SIG-M5 (cell line): ENCODE data around the gene NPIPB6.
"Not testable (repeated sequence)": the region's sequence is repeated elsewhere in the genome, so short reads cannot be mapped to it uniquely, and the experiment has no call there.

Experiments
- DNase-seq: peaks from one replicate; lab custom pipeline; 2025; lab: John Stamatoyannopoulos, UW

Gene NPIPB6

DNA sequence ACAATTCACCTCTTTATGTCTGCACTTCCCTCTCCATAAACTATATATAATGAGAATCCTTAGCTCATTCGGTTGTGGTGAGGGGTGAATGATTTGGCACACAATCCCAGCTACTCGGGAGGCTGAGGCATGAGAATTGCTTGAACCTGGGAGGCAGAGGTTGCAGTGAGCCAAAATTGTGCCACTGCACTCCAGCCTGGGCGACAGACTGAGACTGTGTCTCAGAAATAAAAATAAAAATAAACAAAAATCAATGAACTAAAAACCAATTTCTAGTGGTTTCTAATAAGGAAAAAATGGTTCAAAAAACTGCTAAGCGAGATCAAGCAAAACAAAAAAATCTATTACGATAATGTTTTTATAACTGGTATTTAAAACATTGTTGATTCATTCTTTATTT, at the start of gene NPIPB6:
Gene NPIPB6 (minus strand): TSS at position 101 of the 400 bp plus-strand sequence. CDS start 686 bp downstream, outside the sequence.
- not testable (repeated sequence) for DNase-seq

DNA sequence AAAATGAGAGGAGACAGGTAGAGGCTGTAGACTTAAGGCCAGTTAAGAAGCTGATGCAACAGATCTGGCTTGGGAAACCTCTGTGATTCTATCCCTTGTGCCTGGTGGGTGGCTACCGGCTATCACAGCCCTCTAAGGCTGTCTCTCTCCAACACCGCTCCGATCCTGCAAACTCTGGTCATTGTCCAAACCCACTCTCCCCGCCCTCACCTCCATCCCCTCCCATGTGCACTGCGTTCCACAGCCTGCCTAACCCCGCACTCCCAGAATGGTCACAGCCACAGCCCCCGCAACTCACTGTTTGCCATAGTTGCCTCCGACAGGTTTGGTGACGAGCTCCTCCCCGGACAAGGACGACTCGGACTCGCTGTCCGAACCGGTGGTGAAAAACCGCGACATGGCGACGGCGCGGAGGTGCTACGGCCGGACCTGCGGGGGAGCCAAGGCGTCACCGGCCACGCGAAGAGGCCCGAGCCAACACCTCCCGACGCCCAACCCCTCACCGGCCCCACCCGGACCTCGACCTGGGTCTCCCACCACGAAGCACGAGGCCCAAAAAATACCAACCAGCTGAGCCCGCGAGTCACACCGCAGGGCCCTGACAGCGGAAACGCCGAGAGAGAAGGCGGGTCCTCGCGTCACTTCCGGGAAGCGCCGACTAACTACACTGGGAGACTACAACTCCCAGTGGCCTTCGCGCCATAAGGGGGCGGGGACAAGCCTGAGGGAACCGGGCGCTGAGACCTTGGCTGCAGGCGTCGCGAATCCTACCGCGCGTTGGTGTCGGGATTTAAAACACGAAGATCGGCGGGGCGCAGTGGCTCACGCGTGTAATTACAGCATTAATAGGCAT, 40.1 kb upstream of the NPIPB6 start, which contains the start of gene EIF3CL:
Gene EIF3CL (minus strand): TSS at position 622 of the 853 bp plus-strand sequence. CDS start 223 bp downstream, at position 399.
- DNase-seq = not testable (repeated sequence)

DNA sequence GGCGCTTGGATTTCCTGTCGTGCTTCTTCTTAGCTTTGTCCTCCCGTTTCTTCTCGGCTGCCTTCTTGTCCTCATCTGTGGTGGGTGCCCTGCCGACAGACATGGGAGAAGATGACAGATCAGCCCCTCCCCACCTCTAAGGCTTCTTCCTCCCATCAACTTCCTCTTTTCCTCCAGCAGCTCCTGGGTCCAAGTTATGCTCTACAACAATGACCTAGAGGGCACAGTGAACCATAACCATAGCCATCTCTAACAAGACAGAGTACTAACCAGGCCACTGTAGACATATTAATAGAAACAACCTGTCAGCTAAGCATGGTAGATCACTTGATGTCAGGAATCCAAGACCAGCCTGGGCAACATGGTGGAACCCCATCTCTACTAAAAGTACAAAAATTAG, 28.7 kb upstream of the NPIPB6 start:
- DNase-seq = not testable (repeated sequence)

DNA sequence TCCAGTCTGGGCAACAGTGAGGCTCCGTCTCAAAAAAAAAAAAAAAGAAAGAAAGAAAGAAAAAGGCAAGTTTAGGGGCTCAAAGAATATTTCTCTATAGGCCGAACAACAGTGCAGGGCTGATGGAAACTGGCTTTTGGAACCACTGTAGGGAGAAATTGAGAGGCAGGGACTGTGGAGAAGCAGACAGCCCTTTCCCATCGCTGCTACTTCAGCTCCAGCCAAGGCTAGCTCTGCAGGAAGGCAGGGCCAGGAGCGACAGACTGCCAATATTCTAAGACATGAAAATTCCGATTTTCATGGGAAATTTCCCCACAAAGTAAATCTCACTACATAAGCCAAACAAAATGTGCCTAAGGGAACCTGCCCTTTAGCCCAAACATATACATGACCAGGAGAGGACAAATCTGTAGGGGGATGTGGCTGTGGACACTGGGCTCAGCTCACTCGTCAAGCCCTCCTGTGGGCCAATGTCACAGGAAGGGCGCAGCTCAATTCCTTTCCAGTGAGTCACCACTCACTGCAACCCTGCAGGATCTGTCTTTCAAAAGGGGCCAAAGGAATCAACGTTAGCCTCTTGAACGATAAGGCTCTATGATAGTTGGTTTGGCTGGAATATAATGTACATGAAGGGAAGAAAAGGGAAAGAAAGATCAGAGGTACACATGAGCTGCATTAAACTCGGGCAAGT, 19.0 kb upstream of the NPIPB6 start:
- DNase-seq = not testable (repeated sequence)

DNA sequence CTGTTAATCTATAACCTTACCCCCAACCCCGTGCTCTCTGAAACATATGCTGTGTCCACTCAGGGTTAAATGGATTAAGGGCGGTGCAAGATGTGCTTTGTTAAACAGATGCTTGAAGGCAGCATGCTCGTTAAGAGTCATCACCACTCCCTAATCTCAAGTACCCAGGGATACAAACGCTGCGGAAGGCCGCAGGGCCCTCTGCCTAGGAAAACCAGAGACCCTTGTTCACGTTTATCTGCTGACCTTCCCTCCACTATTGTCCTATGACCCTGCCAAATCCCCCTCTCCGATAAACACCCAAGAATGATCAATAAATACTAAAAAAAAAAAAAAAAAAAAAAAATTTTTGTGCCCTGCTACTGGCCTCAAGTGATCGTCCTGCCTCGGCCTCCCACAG, 14.5 kb upstream of the NPIPB6 start:
- not testable (repeated sequence) for DNase-seq

DNA sequence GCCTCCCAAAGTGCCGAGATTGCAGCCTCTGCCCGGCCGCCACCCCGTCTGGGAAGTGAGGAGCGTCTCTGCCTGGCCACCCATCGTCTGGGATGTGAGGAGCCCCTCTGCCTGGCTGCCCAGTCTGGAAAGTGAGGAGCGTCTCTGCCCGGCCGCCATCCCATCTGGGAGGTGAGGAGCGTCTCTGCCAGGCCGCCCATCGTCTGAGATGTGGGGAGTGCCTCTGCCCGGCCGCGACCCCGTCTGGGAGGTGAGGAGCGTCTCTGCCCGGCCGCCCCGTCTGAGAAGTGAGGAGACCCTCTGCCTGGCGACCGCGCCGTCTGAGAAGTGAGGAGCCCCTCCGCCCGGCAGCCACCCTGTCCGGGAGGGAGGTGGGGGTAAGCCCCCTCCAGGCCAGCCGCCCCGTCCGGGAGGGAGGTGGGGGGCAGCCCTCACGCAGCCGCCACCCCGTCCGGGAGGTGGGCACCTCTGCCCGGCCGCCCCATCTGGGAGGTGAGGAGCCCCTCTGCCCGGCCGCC, 13.9 kb upstream of the NPIPB6 start:
- DNase-seq = not testable (repeated sequence)

DNA sequence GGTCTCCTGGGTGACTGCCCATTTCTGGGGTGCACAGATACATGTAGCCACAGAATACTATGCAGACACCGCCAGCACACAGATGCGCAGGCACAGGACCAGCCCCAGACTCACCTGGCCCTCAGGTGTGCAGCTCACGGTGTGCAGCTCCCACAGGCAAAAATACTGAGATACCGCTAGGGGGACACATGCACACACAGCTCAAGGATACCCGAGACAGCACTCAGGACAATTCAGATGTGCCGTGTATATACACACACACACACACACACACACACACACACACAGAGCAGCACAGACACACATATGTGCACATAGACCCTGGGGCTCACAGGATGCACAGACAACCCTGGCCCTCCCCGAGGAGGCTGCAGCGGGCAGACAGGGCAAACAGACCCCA, 11.8 kb upstream of the NPIPB6 start:
- DNase-seq = not testable (repeated sequence)

DNA sequence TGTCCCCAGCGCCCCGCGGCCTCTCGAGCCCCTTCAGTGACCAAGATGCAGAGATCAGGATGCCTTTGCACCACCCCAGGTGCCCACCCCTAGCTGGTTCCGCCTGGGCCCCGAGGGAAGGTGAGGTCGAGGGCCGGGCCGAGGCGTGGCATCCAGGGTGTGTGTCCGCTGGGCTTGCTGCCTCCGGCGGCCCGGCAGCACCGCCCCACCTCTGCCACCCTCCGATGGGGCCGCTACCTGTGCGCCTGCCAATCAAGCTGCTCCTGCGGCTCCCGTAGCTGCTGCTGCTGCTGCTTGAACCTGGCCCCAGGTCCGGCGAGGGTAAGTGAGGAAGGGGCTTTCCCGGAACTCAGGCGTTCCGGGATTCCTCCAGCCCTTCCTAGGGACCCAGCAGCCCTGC, 11.0 kb upstream of the NPIPB6 start:
- not testable (repeated sequence) for DNase-seq

DNA sequence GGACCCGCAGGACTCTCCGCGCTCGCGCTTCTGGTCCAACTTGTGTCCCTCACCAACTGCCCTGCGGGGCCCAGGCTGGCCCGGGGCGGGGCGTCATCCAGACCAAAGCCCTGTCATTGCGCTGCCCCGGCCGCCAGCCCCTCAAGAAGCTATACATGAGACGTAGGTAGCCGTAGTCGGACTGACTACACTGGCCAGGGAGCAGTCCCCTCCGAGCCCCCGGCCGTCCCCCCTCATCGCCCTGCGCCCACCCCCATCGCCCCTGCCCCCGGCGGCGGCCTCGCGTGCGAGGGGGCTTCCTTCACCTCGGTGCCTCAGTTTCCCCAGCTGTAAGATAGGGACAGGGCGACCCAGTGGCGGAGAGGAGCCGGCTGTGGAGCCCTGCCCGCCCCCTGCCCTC, 4.6 kb upstream of the NPIPB6 start:
- not testable (repeated sequence) for DNase-seq

DNA sequence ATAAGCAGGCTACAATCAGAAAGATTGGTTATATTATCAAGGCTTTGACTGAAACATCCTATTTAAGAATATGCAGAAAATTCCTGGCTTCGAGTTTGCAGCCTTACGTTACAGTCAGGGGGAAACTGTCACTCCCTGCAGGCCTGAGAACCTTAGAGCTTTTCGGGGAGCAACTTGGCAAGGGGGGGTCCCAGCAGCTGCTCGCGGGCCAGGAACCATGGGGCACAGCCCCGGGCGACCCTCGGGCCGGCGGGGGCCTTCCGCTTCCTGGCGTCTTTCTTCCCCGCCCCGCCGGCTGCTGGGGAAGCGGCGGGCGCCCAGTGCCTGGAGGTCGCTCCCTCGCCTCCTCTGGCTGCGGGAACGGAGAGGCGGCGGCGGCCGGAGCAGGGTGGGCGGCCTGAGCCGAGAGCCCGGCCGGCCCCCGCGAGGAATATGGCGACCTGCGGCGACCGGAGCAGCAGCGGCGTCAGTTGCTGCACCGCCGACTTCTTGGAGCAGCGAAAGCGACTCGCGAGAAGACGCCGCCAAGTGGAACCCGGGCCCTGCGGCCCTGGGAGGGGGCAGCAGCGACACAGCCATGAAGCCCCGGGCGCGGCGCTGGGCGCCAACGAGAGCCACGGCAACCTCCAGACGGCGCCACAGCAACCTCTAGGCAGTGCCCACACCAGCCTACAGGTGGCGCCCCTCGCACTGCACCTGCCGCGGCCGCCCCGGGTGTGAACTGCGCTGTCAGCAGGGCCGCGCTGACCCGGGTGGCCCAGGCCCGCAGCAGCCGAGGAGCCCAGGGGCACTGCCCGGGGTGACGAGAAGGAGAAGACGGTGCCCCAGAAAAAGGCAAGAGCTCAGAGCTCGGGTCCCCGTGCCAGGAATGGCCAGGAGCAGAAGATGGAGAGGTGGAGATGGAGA, 1.2 kb upstream of the NPIPB6 start:
- DNase-seq = not testable (repeated sequence)

DNA sequence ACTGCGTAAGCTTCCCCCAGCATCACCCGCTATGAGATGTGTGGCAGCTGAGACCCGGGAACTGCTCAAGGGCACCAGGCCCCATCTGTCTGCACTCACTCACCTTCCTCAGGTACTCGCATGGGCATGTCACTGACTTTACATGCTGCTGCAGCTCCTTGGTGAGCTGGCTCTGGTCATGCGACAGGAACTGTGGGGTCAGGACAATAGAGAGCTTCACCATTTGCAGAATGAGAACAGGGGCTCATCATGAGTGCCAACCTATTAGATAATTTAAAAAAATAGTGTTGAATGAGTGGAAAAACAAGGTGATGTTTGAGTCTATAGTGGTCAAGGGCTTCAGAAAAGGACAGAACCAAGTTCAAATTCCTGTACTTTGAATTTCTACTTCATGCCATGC, 708 bp downstream of the NPIPB6 start:
- not testable (repeated sequence) for DNase-seq

DNA sequence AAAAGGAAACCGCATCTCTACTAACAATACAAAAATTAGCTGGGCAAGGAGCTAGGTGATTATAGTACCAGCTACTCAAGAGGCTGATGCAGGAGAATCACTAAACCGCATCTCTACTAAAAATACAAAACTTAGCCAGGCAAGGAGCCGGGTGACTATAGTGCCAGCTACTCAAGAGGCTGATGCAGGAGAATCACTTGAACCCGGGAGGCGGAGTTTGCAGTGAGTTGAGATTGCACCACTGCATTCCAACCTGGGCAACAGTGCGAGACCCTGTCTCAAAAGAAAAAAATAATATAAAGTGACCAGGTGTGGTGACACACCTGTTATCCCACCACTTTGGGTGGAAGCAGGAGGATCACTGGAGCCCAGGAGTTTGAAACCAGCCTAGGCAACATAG, 25.1 kb downstream of the NPIPB6 start:
- not testable (repeated sequence) for DNase-seq

DNA sequence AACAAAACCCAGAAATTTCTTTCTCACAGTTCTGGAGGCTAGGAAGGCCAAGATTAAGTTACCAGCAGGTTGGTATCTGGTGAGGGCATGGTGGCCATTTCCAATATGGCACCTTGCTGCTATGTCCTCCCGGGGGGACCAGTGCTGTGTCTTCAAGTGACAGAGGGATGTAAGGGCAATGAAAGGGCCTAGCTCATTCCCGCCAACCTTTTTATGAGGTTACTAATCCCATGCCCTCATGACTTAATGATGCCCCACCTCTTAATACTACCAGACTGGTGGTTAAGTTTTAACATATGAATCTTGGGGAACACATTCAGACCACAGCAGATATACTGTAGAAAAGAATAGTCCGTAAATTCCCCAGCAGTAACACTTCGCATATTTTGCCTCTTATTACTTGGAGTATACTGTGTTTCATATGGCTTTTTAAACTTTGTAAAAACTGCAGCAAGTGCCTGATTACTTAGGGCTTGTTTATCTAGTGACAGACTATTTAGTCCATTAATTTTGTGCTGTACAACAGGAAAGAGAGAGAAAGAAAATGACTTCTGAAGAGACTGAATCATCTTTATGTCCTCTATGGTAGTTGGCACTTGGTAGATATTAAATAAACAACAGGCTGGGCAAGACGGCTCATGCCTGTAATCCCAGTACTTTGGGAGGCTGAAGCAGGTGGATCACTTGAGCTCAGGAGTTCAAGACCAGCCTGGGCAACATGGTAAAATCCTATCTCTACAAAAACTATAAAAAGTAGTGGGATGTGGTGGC, 26.2 kb downstream of the NPIPB6 start:
- not testable (repeated sequence) for DNase-seq

DNA sequence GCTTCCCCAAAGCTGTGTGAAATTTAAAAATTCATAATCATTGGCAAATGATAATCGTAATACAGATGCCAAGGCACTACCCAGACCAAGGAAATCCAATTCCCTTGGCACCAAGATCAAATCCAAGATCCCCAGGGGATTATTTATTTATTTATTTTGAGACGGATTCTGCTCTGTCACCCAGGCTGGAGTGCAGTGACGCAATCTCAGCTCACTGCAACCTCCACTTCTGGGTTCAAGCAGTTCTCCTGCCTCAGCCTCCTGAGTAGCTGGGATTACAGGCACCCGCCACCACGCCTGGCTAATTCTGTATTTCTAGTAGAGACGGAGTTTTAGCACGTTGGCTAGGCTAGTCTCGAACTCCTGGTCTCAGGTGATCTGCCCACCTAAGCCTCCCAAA, 27.6 kb downstream of the NPIPB6 start:
- DNase-seq = not testable (repeated sequence)

DNA sequence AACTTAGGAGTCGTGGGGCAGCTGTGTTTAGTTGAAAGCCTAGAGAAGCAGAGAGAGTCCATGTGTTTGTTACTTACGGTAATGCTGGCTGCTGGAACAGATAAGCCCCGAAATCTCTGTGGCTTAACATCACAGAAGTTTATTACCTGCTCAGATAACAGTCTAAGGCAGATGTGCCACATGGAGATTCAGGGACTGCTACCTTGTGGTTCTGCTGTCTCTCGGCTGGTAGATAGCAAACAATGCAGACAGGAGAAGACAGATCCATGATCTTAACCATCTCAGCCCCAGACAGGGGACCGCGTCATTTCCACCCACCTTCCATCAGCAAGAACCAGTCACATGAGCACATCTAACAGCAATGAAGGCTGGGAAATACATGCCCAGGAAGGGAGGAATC, 30.7 kb downstream of the NPIPB6 start:
- DNase-seq = not testable (repeated sequence)

DNA sequence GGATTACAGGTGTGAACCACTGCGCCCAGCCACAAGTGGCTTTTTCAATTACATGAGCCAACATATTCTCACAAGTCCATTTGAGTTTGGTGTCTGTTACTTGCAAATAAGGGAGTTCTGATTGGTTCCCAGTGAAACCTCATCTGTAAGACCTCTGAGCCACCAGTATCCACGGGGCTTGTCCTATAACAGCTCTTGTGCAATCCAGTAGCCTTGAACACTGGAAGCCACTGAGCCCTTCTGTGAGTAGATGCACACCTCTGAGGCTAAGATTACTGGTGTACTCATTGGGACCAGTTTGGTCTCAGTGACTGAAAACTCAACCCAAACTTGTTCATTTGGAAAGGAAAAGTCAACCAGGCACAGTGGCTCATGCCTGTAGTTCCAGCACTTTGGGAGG, 32.3 kb downstream of the NPIPB6 start:
- not testable (repeated sequence) for DNase-seq

DNA sequence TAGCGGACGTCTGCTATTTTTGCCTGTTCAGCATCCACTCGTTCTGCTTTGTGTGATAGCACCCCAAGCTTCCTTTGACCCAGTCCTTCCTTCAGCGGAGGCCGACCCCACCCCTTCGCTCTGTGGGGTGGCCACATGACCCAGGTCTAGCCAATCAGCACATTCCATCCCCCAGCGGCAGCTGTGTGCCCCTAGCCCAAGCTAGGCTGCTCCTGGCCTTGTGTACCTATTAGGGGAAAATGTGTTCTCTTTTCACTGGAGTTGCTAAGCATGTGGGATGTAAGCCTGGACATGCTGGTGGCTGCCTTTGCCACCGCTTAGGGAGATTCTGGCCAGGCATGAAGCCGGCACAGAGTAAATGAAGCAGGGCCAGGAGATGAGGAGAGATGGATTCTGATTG, 33.1 kb downstream of the NPIPB6 start:
- not testable (repeated sequence) for DNase-seq

DNA sequence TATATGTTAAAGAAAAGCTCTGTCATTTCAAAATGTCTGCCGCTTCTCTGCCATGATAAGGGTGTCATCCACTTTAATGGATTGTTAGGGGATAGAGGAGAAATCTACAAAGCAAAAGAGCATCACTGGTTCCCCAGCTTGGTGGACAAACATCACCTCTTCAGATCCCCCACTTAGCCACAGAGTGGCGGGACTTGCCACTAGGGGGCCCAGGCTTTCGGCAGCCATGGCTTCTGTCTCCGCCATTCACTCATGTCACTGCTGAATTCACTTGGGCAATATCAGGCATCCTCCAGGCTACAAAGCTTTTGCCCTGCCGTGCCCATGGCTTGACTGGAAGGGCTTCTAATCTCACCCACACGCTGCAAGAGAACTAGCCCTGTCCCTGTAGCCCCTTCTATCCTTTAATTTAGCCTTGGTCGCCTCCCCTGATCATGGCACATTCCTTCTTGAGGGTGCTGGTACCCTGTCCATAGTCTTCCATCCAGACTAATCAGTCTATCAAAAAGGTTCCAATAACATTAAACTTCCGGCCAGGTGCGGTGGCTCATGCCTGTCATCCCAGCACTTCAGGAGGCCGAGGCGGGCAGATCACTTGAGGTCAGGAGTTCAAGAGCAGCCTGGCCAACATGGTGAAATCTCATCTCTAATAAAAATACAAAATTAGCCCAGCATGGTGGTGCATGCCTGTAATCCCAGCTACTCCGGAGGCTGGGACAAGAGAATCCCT, 36.3 kb downstream of the NPIPB6 start:
- no peak for DNase-seq

DNA sequence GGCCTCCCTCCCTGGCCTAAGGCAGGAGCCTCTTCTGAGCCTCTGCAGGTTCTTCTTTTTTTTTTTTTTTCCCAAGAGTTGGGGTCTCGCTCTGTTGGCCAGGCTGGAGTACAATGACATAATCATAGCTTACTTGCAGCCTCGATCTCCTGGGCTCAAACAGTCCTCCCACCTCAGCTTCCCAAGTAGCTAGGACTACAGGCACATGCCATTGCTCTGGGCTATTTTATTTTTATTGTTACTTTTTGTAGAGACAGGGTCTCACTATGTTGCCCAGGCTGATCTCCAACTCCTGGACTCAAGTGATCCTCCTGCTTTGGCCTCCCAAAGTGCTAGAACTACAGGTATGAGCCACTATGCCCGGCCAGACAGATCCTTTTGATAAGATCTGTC, 38.4 kb downstream of the NPIPB6 start:
- no peak for DNase-seq

DNA sequence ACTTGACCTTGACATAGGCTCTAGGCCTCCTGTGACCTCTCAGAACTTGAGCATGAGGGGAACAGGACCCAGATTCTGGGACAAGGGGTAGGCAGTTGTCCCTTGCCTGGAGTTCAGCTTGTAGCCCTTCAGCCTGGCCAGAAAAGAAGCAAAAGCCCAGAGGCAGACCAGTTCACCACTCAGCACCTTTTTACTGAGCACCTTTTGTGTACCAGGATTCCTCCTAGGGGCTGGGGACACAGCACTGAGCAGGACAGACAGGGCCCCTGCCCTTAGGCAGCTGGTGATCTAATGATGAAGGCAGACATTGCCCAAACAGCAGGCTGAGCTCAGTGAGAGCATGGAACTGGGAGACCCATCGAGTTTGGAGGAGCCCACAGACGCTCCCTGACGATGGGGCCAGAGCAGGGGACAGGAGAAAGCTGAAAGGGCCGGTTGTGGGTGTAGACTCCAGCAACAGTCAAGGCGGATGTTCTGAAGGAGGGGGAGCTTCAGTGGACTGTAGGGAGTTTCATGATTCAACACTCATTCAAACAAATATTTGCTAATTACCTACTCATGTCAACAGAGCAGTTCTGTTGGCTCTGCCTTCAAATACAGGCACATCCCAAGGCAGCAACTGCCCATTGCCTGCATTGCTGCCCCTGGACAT, 38.9 kb downstream of the NPIPB6 start:
- no peak for DNase-seq
